Stimulated activated CD8-positive, alpha-beta memory T cell treated with anti-CD3 and anti-CD28 coated beads, Interleukin-12 subunit alpha, Interleukin-12 subunit beta, amount 100 ng/mL, for 4 hours (primary cell): ENCODE data around the gene PAM.
"Not testable (repeated sequence)": the region's sequence is repeated elsewhere in the genome, so short reads cannot be mapped to it uniquely, and the experiment has no call there.

Source experiments
- DNase-seq: peaks from one replicate; pipeline ENCODE4 v3.0.0-alpha.2; 2020; ENCODE audit warnings: low read depth

Gene PAM

DNA sequence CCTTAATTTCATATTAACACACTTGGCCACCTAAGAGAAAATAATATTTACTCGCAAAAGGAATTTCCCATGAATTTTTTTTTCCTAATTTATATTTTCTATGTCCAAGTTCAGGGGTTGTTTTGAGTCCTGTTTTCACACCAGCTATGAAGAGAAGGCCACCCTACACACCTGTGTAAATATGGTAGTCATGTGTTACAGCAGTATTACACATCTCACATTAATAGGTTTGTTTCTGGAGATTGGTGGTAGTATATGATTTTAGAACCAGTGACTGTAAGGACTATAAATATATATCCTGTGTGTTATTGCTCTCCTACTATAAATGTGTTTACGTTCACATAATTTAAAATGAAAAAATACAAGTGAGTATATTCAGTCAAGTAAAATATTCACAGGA is 147.5 kb downstream of the PAM start:
- DNase-seq = no peak

DNA sequence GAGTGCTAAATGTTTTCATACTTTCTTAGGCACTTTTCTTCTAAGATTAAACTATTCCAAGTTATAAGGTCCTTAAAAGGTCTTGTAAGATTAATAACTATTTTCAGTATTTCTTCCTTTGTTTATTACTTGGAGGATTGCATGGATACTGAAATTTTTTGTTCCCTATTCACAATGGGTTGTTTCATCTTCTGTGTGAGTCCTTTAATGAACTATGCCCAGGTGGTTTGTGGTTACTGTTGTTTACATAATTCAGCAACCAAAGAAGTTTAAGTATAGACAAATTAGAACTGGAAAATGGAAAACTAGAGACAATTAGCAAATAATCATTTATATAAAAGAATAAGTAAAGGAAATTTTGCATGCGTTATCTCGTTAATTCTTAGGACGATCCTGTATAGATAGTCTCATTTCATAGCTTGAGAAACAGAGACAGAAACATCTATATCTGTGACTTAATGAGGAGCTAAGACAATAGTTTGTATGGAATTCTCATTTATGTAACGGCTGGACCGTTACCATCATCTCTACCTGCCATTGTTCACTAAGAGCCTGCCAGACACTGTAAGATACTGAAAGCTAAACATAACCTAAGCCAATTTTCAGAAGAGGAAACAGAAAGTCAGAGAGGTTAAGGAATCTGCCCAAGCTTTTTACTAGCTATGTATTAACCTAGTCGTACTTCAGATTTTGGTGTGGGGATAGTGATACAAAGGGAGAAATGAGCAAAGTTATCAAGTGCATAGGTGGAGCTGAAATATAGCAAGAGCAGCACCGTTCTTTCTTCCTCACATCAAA is 148.2 kb downstream of the PAM start:
- DNase-seq = no peak

DNA sequence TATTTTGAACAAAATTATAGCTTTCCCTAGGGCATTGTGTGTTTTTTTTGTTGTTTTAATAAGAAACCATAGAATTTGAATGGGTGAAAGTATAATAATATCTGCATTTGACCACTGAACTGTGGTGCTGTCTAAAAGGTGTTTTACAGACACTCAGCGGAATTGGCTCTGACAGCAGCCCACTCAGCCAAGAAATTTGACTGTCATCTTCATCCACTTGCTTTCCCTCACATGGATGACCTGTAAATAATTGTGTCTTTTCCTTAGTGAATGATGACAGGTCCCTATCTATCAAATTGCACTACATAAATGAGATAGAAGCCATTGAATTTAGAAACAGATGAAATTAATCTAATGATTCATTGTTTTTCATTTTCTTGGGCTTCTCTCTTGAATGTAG is 150.0 kb downstream of the PAM start:
- no peak for DNase-seq

DNA sequence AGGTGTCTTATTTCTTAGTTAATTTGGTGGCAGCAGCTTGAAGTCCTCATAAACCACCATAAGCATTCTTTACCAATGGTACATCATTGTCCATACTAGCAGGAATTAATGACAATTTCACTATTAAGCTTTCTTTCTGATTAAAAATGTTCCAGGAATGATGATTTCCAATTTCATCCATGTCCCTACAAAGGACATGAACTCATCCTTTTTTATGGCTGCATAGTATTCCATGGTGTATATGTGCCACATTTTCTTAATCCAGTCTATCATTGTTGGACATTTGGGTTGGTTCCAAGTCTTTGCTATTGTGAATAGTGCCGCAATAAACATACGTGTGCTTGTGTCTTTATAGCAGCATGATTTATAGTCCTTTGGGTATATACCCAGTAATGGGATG is 152.0 kb downstream of the PAM start:
- not testable (repeated sequence) for DNase-seq

DNA sequence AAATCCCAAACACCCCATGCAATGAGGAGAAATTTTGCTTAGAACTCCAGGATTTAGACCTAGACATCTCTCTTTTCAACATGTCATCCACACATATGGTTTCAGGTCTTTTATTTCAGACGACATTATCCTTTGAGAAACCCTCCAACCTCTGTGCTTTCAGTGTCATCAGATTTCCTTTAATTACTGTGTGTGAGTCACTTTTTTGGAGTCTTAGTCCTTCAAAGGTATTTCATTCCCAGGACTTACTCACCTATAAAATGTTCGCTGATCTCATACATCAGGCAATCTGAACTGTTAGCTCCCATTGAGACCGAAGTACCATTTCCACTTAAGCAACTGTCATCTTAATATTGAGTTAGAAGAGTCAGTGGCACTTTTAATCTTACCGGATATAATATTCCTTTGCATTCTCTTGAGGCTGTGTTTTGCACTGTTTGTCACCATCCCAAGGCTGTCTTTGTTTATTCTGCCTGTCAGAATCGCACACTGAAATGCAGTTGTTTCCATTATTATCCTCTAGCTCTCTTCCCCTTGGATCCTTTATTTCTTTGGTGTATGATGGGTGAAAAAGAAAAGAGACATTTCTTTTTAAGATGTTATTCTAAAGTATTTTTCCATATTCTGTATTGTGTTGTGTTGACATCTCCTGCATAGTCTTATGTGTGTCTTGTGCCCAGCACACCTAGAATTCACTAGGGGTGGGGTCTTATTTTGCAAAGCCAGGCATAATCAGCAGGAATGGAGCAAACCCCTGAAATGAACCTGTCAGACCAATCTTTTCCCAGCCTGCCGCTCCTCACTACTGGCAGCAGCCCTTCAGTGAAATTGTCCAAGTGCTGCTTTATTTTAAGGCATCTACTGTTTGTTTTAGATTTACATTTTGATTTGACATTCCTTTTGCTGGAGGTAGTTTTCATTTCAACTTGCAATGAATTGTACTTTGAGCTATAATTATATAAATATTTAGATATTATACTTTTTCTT is 155.4 kb downstream of the PAM start:
- no peak for DNase-seq

DNA sequence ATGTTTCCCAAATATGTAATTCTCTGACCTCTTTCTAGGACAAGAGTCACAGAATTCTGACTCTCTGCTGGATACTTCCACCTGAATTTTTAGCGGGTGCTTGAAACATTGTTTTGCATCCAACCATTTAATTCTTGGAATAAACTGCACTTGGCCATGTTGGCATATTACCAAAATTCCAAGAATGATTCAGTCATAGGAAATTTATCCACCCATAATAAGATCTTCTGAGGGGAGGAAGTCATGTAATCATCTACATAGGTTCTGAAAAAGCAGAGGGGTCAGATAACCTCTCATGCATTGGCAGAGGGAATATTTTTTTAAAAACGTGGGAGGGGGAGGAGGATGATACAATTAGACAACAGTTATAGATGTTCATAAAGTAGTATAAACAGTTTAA is 156.9 kb downstream of the PAM start:
- DNase-seq = no peak

DNA sequence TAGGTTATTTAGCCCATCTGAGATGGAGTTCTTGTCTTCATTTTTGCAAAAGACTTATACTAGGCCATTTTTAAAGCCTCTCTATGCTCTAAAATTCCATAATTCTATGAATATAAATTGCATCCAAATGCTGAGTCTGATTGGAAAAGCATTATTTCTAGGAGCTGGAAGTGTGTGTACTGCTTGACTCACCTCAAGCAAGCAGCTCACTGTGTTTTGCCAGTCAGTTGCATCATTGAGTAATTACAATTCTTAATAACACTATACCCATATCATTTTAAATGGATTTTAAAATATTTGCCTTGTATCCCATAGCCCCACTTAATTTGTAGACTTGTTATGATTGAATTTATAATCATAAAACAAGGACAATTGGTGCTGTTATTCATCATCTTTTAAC is 161.0 kb downstream of the PAM start:
- no peak for DNase-seq

DNA sequence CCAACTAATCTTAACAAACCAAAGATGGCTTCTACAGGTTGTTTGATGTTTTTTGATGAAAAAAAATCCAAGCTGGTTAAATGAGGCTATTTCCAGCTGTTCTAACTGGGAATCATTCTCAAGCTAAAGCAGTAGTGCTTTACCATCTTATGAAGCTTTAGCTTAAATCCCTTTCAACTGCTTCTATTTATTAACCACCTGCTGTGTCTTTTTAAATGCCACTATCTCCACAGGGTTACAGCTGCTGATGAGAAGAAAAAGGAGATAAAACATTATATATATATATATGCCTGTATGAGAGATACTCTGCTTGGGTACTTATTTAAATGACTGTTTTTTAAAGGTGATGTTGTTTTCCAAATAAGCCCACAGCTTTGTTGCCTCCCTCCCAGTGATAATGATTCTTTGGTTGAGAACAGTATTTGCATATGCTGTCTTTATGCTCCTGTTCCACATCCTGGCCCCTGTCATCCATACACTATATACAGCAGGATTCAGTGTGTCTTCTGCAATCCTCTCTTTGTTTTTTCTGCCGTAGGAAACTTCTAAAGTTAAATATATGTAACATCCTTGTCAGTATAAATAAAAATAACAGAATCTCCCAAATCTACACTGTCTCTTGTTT is 164.0 kb downstream of the PAM start:
- no peak for DNase-seq

DNA sequence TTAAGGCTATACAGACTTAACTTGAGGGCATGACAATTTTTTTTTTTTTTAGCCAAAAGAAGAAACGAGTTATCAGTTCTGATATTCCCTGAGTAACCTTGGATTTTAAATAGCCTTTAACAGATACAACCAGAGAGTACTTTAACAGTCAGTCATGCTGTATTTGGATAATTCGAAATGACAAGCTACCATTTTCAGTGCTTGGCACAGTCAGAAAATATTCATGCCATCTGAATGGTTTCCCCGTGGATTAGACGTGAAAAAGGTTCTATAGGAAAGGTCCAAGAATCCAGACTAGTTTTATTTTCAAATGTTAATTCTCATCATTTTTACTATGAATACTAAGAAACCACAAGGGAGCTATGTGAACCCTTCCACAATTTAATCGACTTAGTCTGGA is 165.7 kb downstream of the PAM start:
- DNase-seq = no peak

DNA sequence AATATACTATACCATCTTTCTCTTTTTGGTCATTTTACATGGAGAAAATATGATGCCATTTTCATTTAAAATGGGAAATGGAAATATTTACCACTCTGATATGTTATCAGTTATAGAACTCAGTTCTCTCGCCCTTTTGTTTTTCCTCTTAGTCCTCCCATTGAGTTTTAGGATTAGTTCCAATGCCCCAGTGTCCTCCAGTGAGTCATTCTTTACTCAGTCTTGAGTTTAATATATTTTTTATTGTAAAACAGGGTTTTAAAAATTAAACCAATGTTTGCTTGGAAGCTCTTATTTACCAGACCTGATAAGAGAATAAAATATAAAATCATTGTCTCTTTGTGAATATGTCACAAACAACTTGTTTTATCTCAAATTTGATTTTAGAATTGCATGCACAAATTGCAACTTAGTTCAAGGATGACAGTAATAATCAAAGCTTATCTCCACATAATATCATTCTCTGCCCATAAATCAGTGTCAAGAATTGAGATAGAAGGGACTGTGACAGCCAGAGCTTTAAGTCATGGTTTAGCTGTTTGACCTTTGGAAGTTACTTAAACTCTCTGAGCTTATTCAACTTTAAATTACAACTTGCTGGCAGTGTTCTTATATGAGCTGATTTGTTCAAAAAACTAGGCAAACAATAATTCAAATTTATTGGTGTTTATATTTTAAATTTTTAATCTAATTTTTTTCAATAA is 166.4 kb downstream of the PAM start:
- no peak for DNase-seq

DNA sequence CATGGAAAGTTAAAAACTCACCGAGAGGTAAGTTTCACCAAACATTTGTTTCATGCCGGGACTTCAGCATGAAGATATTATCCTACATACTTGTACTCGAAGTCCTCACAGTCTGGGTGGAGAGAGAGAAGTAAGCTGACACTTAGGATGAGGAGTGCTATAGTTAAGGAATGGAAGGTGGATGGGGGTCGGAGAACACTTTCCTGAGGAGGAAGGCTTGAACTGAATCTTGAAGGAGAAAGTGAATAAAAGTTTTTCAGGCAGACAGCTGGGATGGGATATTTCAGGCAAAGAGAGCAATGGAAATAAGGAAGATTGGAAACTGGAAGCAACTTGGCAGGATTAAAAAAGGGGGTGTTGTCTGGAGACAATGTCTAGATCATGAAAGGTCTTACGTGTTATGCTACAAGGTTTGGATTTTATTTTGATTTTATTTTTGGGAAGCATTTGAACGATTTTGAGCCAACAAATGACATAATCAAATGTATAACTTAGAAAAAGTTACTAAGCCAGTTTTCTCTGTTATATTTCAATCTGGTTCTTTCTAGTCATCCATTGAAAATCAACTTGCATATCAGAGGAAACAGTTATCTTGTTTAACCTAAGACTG is 167.1 kb downstream of the PAM start:
- DNase-seq = no peak

DNA sequence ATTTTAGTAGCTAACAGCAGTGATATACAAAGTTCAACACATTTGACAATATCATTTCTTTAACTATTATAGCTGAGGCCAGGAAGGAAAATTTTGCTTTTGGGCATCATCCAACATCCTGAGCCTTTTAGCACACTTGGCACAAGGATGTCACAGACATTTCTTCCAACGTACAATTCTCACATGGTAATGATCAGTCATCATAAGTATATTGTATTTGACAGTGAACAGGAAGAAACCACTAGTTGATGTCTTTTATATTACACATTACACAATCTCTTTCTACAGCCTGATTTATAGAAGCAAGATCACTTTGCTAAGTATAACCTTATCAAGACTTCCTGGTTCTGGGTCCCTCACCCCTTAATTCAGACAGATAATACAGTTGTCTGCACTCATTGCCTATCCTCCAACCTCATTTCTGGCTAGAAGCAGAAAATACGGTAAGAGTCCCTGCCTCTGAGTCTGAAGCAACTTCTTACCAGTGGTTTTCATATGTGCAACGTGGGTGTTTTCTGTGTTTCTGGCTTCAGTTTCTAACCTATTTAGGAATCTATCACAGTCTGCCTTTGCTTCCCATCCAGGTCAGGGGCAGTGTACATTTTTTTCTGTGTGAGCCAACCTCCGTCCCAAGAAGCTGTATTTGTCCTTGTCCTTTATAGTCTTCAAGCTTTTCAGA is 167.8 kb downstream of the PAM start:
- DNase-seq = no peak

DNA sequence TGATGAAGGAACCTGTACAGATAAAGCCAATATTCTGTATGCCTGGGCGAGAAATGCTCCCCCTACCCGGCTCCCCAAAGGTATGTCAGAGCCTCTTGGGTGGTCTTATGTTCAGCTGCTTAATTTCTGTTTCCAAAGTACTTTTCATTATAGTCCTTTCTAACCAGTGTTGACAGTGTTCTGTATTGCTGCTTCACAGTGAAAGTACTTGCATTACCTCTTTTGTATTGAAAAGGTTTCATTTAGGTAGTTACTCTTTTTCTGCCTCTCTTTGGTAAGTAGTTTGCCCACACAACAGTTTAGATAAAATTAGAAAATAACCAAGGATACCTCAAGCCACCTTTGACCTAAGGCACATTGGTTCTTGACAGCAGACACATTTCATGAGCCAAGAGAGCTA is 169.9 kb downstream of the PAM start:
- no peak for DNase-seq

DNA sequence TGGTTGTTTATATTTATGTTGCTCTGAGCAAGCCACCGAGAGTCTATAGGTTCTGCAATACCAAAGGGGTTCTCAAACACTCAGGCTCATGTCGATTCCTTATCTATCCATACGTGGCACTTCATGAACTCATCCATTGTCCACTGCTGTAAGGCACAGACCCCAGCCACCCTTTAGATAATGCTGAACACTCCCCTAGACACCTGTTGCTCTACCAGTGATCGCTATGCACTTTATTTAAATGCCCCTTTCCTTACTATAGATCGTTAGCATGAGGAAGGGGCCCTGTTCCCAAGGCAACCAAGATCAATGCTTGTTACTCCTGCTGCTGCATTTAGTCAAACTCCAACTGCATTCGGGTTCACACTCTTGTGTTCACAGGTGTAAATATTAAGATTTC is 171.9 kb downstream of the PAM start:
- no peak for DNase-seq

DNA sequence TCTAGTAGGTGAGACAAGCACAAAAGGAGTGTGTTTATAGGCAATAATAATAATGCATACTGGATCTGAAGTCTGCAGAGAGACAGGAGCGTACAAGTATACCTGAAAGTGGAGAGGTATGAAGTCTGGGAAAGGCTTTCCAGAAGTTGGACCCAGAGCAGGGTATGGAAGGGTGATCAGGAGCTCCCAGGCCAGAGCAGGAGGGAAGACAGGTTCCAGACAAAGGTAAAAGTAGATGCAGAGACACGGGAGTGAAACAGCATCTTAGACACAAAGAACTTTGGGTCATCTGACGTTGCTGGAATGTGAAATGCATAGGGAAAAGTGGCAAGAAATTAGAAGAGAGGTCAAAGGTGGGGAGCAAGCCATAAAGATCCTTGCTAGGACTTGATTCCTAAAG is 175.1 kb downstream of the PAM start:
- DNase-seq = no peak

DNA sequence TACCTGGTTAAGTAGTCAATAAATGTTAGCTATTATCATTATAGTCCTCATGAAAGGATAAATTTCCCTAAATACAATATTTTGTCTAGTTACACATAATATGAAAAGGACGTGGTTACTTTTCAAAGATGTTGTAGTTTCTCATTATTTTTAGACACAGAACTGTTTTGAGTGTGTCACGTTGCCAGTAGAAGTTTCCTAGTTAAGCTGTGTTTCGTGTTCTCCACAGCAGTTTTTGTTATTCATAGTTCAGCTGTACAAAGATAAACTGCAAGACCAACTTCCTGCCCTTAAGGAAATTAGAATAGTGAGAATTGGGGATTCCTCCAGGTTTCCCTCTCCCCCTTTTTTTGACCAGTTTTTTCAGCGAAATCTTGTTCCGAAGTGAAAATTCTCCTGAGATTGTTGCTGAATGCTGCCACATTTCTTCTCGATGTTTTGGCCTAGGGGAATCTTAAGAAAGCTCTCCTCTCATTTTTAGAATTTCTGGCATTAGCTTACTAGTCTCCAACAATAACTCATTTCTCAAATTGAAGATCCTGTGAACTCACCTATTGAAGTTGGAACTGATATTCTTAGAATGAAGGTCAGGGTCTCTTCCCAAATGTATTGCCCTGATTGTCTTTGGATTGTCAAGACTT is 176.1 kb downstream of the PAM start:
- no peak for DNase-seq

DNA sequence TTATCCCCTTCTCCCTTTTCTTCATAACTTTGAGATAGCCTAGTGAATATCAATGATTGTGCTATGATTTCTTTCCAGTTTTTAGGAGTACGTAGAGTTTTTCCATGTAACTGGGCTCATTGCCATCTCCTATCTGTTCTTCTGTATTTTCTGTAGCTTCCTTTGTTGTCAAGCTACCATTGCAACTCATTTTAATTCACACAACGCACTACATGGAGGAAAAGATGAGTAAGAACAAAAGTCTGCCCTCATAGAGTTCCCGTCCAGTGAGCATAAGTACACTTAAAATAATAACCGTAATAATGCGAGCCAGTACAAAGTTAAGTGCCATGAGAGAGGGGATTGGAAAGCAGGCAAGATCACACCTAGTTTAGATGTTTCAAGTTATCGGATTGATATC is 177.7 kb downstream of the PAM start:
- DNase-seq = no peak

DNA sequence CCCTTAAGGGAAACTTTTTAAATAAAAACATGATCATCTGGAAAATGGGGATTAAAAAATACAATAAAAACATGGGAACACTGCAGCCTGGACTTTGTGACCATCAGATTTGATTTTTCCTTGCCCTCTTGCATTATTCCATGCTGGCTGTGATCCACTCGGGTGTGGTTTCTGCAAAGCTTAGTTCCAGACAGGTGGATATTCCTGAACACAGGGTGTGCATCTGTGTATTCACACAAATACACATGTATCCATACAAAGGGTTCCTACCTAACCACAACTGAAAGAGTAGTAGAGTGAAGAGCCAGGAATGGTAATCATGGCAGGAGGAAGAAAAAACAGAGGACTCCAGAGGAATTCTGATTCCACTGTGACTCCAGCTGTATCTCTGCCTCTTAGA is 178.2 kb downstream of the PAM start:
- DNase-seq = no peak

DNA sequence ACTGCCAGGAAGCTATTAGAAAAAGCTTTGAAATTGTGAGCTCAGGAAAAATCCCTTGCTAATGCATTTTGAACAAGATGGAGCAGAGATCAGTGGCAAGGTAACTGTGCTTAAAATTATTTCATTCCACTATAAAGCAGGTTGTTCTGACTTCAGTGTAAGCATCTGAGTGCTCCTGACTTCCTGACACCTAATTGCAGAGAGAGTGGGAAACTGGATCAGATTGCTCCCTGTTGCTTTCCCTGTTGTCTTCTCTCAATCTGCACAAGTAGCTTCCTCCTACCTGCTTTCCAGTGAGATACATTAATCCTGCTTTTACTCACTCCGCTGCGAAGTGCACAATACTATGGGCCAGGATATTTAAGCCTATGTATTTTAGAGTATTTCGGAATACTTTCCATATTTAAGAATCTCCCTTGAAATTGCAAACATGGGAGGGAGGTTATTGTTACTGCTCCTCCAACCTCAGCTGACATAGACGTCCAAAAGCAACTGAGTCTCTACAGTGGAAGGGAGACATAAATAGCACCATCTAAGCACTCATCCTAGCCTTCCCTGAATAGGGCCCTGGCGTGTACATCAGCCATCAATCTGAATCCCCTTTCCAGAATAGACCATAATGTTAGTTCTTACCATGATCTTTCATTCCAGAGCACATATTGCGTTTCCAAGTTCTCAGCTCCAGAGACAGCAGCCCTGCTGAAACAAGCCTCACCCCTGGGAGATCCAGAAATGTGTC is 178.8 kb downstream of the PAM start:
- DNase-seq = no peak

DNA sequence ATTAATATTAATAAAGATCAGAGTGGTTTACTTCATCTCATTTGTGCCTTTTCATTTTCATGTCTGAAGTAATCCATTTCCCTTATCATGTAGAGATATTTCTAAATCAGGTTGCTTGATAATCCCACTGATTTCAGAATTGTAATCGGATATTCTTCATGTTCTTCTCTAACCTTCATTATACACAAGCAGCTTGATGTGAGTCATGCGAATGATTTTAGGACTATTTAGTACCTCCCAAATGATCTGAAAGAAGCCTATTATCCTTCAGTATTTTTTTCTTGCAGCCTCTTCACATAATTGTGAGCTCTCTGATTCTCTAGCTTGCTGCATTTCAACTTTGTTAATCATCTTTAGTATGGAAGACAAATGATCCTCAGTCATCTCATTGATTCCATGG is 182.8 kb downstream of the PAM start:
- no peak for DNase-seq
